Measurements from ENCODE around the gene MBOAT2. TPM values are rescaled to one million over a fixed set of nuclear protein-coding genes. Genes with fewer than 3 reads are reported as not detected.
A peak's percentile ranks its signal among the peaks of the same experiment; 100 is the strongest.

Gene MBOAT2
- total and polyA plus RNA-seq, 4 donors: 0.57 to 65.5 (median 3.2) TPM

DNA sequence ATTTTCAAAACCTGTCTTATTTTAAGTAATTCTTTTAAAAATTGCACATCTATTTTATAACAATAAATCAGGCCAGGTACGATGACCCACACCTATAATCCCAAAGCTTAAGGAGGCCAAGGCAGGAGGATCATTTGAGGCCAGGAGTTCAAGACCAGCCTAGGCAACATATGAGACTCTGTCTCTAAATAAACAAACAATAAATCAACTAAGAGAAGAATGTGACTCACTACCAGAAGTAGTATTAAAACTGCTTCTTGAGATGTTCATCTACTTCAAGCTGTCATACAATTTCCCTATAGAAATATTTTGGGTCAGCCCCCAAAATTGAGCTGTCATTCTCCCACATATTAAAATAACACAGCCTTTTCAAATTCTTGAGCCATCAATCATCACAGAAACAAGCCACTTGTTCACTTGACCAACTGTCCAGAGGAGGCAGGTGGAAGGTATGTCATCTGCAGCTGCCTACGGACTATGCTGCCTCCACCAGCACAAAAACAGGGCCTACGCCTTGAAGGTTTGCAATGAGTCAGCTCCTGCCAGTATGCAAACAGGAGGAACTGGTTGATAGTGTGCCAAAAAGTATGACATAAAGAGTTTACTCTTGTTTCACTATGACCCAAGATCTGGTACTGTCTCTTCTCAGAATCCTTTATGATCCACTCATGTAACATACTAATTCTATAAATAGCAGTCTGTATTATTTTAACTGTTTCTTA is 199.7 kb downstream of the MBOAT2 start:
- TF ChIP-seq TAF1 (conservative IDR thresholded peaks at IDR 0.05): no peak
- TF ChIP-seq JUND (IDR thresholded peaks at IDR 0.05): peak in 1 of 2 donors; percentile 35
- no peak for TF ChIP-seq HNF4A (conservative IDR thresholded peaks at IDR 0.05)
- TF ChIP-seq EGR1 (IDR thresholded peaks at IDR 0.05; ENCODE audit: low read depth in 2 of 2): no peak
- no peaks in the 10 kb centered on the region for H3K27me3 ChIP-seq (ENCODE audit: control insufficient read depth in 4 of 4, insufficient read depth in 4 of 4, low read length in 3 of 4)
- 81% methylated on average over 3 of the region's 3 CpGs for WGBS
- H3K36me3 ChIP-seq (ENCODE audit: control insufficient read depth in 4 of 4, insufficient read depth in 3 of 4, low read depth in 1 of 4, low read length in 3 of 4): peaks cover 3 to 40% (median 31%) of the 10 kb centered on the region in 4 donors
- DNase-seq (ENCODE audit: low spot score): no peak
- H3K4me3 ChIP-seq (ENCODE audit: low read depth in 1 of 3, low read length in 3 of 3): no peak overlapping the region
- no peak overlapping the region for H3K9ac ChIP-seq (ENCODE audit: low read depth in 1 of 2, low read length in 2 of 2)
- H3K9me3 ChIP-seq (ENCODE audit: control insufficient read depth in 4 of 4, low read length in 3 of 4): no peaks in the 10 kb centered on the region
- H3K27ac ChIP-seq (ENCODE audit: low read depth in 1 of 2, low read length in 2 of 2): no peak overlapping the region
- H3K4me1 ChIP-seq (ENCODE audit: control insufficient read depth in 4 of 4, insufficient read depth in 4 of 4, low read length in 3 of 4): no peaks in the 10 kb centered on the region

DNA sequence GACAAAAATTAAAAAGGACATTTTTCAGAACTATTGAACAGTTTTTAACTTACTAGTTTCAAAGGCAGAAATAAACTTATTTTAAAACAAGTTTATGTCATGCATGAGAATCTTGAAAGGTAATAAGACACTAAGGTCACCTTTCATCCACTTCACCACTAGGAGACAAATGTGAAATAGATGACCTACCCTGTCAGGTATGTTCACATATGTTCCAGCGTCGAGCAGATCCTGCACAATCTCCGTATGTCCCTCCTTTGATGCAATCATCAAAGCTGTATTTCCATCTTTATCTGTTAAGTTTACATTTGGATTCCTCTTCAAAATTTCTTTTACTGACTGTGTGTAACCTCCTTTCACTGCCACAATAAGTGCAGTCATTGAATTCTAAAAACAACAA is 200.7 kb downstream of the MBOAT2 start:
- TF ChIP-seq NR2F2 (IDR thresholded peaks at IDR 0.05) (no peak), HNF4G (IDR thresholded peaks at IDR 0.05) (no peak)
- H3K4me1 ChIP-seq (ENCODE audit: control insufficient read depth in 4 of 4, insufficient read depth in 4 of 4, low read length in 3 of 4): no peaks in the 10 kb centered on the region
- H3K36me3 ChIP-seq (ENCODE audit: control insufficient read depth in 4 of 4, insufficient read depth in 3 of 4, low read depth in 1 of 4, low read length in 3 of 4): peaks cover 3 to 45% (median 35%) of the 10 kb centered on the region in 4 donors
- DNase-seq (ENCODE audit: low spot score): no peak
- 95% methylated on average over 3 of the region's 3 CpGs for WGBS
- H3K27ac ChIP-seq (ENCODE audit: low read depth in 1 of 2, low read length in 2 of 2): no peak overlapping the region
- no peak overlapping the region for H3K4me3 ChIP-seq (ENCODE audit: low read depth in 1 of 3, low read length in 3 of 3)
- no peak overlapping the region for H3K9ac ChIP-seq (ENCODE audit: low read depth in 1 of 2, low read length in 2 of 2)
- no peaks in the 10 kb centered on the region for H3K9me3 ChIP-seq (ENCODE audit: control insufficient read depth in 4 of 4, low read length in 3 of 4)
- no peaks in the 10 kb centered on the region for H3K27me3 ChIP-seq (ENCODE audit: control insufficient read depth in 4 of 4, insufficient read depth in 4 of 4, low read length in 3 of 4)

Other genes starting within 250 kb of the MBOAT2 start
- gene KIDINS220, start 166.1 kb downstream of the MBOAT2 start, total RNA-seq: 10 to 100 TPM; 50.1 to 50.9 TPM
- gene KIDINS220, start 166.1 kb downstream of the MBOAT2 start, polyA plus RNA-seq: 10 to 100 TPM in 1 of 2 donors, 1 to 10 TPM in 1; 8.1 to 11.6 TPM
- gene ASAP2, start 203.1 kb upstream of the MBOAT2 start, total RNA-seq: 1 to 10 TPM; 3.5 to 5.9 TPM
- 1 to 10 TPM in 1 of 2 donors, under 1 TPM in 1; 0.36 to 1.6 TPM for gene ASAP2, start 203.1 kb upstream of the MBOAT2 start, polyA plus RNA-seq